ENCODE measurements around the gene RFPL4A. TPM values are rescaled to one million over a fixed set of nuclear protein-coding genes. Genes with fewer than 3 reads are reported as not detected.
"Not testable (repeated sequence)": the region's sequence is repeated elsewhere in the genome, so short reads cannot be mapped to it uniquely, and the experiment has no call there.

Gene RFPL4A
- total RNA-seq, 1 experiment from 2014 or later = not detected

GRCh38 chr19:55753401-55753800 lies 5.5 kb upstream of the RFPL4A start:
- Histone ChIP-seq H3K18ac (ENCODE audit: insufficient read length, low read depth, low read length) (no peak overlapping the region), H3K9me3 (ENCODE audit: control insufficient read depth, low read depth, low read length) (peaks cover 65% of the 10 kb centered on the region), H4K20me1 (ENCODE audit: control insufficient read depth, insufficient read depth, insufficient read length) (no peaks in the 10 kb centered on the region), H3K4ac (ENCODE audit: low read depth, low read length) (no peak overlapping the region), H2BK12ac (ENCODE audit: insufficient read length, low read depth, low read length) (no peak overlapping the region), H3K56ac (ENCODE audit: insufficient read length, low read depth, low read length) (no peak overlapping the region), H3K14ac (ENCODE audit: insufficient read depth, low read length) (no peak overlapping the region), H3T11ph (ENCODE audit: low read length) (no peak overlapping the region), H3K9ac (ENCODE audit: extremely low read depth, insufficient read length, low read length) (no peak overlapping the region), H2AK5ac (ENCODE audit: insufficient read length, low read length) (no peak overlapping the region), H2BK15ac (ENCODE audit: low read depth, low read length) (no peak overlapping the region), H3K79me2 (ENCODE audit: insufficient read depth, low read length) (peaks cover 2% of the 10 kb centered on the region; the same call in 1 of the 2 replicates), H3K4me2 (ENCODE audit: insufficient read depth, insufficient read length, low read length) (no peak overlapping the region), H2BK20ac (ENCODE audit: low read depth, low read length, poor library complexity, severe bottlenecking) (no peak overlapping the region), H3K27me3 (ENCODE audit: insufficient read depth, low read length) (no peaks in the 10 kb centered on the region), H2BK120ac (ENCODE audit: low read depth, low read length, poor library complexity, severe bottlenecking) (no peak overlapping the region), H4K5ac (ENCODE audit: insufficient read length, low read depth, low read length) (no peak overlapping the region), H2AFZ (ENCODE audit: low read length) (no peak overlapping the region), H3K79me1 (ENCODE audit: insufficient read depth, low read depth, low read length, poor library complexity, severe bottlenecking) (no peaks in the 10 kb centered on the region), H4K8ac (replicated peaks; ENCODE audit: insufficient read length, low read depth, low read length) (no peak overlapping the region), H4K91ac (ENCODE audit: insufficient read length, low read depth, low read length) (no peak overlapping the region), H3K23ac (ENCODE audit: insufficient read length, low read depth, low read length) (no peak overlapping the region), H3K23me2 (ENCODE audit: insufficient read length, low read depth, low read length, poor library complexity, severe bottlenecking) (no peaks in the 10 kb centered on the region), H2BK5ac (ENCODE audit: insufficient read length, low read length) (no peak overlapping the region), H3K27ac (ENCODE audit: insufficient read length, low read depth, low read length) (no peak overlapping the region), H3K4me1 (ENCODE audit: insufficient read depth, low read length) (no peaks in the 10 kb centered on the region)
- Mint-ChIP-seq H3K36me3 (ENCODE audit: insufficient read depth in 1 of 3, low read depth in 3 of 3) (peaks cover 16 to 20% (median 19%) of the 10 kb centered on the region in 3 experiments; a peak in 6 of 7 replicates), H3K27ac (no peak overlapping the region), H3K4me1 (no peaks in the 10 kb centered on the region), H3K27me3 (ENCODE audit: low read depth) (peaks cover 4% of the 10 kb centered on the region; the same call in 1 of the 2 replicates), H3K9me3 (peaks cover 83 to 92% of the 10 kb centered on the region in 2 experiments), H3K4me3 (no peak overlapping the region)
- no peak for TF ChIP-seq CTCF (conservative IDR thresholded peaks at IDR 0.05)
- no peak for DNase-seq
- no CpG with 5 or more reads among the region's 3 CpGs for WGBS (ENCODE audit: extremely low coverage, insufficient read length, low lambda C conversion rate)

- not testable (repeated sequence) for H3K27me3 Mint-ChIP-seq (ENCODE audit: low read depth); DNase-seq; H3T11ph ChIP-seq (ENCODE audit: low read length); H3K79me1 ChIP-seq (ENCODE audit: insufficient read depth, low read depth, low read length, poor library complexity, severe bottlenecking); H2BK5ac ChIP-seq (ENCODE audit: insufficient read length, low read length); H3K4me1 ChIP-seq (ENCODE audit: insufficient read depth, low read length); H3K4me1 Mint-ChIP-seq; H2AFZ ChIP-seq (ENCODE audit: low read length); H2BK20ac ChIP-seq (ENCODE audit: low read depth, low read length, poor library complexity, severe bottlenecking); H4K91ac ChIP-seq (ENCODE audit: insufficient read length, low read depth, low read length); H2AK5ac ChIP-seq (ENCODE audit: insufficient read length, low read length); H4K8ac ChIP-seq (replicated peaks; ENCODE audit: insufficient read length, low read depth, low read length); H4K20me1 ChIP-seq (ENCODE audit: control insufficient read depth, insufficient read depth, insufficient read length); H3K18ac ChIP-seq (ENCODE audit: insufficient read length, low read depth, low read length); H3K4me2 ChIP-seq (ENCODE audit: insufficient read depth, insufficient read length, low read length); H3K27ac ChIP-seq (ENCODE audit: insufficient read length, low read depth, low read length); H2BK120ac ChIP-seq (ENCODE audit: low read depth, low read length, poor library complexity, severe bottlenecking); H3K23ac ChIP-seq (ENCODE audit: insufficient read length, low read depth, low read length); H3K14ac ChIP-seq (ENCODE audit: insufficient read depth, low read length); H3K9ac ChIP-seq (ENCODE audit: extremely low read depth, insufficient read length, low read length); H3K4me3 Mint-ChIP-seq; H3K79me2 ChIP-seq (ENCODE audit: insufficient read depth, low read length); H2BK15ac ChIP-seq (ENCODE audit: low read depth, low read length); H2BK12ac ChIP-seq (ENCODE audit: insufficient read length, low read depth, low read length); H4K5ac ChIP-seq (ENCODE audit: insufficient read length, low read depth, low read length); H3K27me3 ChIP-seq (ENCODE audit: insufficient read depth, low read length); H3K27ac Mint-ChIP-seq; H3K56ac ChIP-seq (ENCODE audit: insufficient read length, low read depth, low read length); H3K4ac ChIP-seq (ENCODE audit: low read depth, low read length); H3K23me2 ChIP-seq (ENCODE audit: insufficient read length, low read depth, low read length, poor library complexity, severe bottlenecking)
- Mint-ChIP-seq H3K36me3 (ENCODE audit: insufficient read depth in 1 of 3, low read depth in 3 of 3) (peaks cover 12 to 24% (median 16%) of the 10 kb centered on the region in 3 experiments; a peak in 6 of 7 replicates), H3K9me3 (peaks cover 88 to 90% of the 10 kb centered on the region in 2 experiments)
- peaks cover 79% of the 10 kb centered on the region for H3K9me3 ChIP-seq (ENCODE audit: control insufficient read depth, low read depth, low read length)
- WGBS (ENCODE audit: extremely low coverage, insufficient read length, low lambda C conversion rate) = no CpG with 5 or more reads among the region's 4 CpGs
Observed at GRCh38 chr19:55756808-55757207, 2.1 kb upstream of the RFPL4A start.

Measured in H9 (cell line).